Stimulated activated naive CD8-positive, alpha-beta T cell treated with anti-CD3 and anti-CD28 coated beads, Interleukin-15, Interleukin-2, amounts not matched to agents 100 ng/mL and 50 ng/mL, for 24 hours (primary cell): ENCODE data around the gene C20orf141.
"Not testable (repeated sequence)": the region's sequence is repeated elsewhere in the genome, so short reads cannot be mapped to it uniquely, and the experiment has no call there.

Experiments
- H3K27ac Mint-ChIP-seq: one replicate; pipeline ENCODE4 v1.8.0; 2021; ENCODE audit warnings: mild to moderate bottlenecking, mixed read lengths
- H3K27me3 Mint-ChIP-seq: one replicate; pipeline ENCODE4 v1.8.0; 2021; ENCODE audit warnings: mixed read lengths
- H3K36me3 Mint-ChIP-seq: one replicate; pipeline ENCODE4 v1.8.0; 2021; ENCODE audit warnings: low read depth, mixed read lengths
- H3K4me1 Mint-ChIP-seq: one replicate; pipeline ENCODE4 v1.8.0; 2021; ENCODE audit warnings: low read depth, mixed read lengths
- H3K4me3 Mint-ChIP-seq: one replicate; pipeline ENCODE4 v1.8.0; 2021; ENCODE audit warnings: mild to moderate bottlenecking, mixed read lengths
- H3K9me3 Mint-ChIP-seq: one replicate; pipeline ENCODE4 v1.8.0; 2021; ENCODE audit warnings: mixed read lengths

The C20orf141 gene

GRCh38 chr20:2825761-2826160 is 11.0 kb downstream of the C20orf141 start:
- Mint-ChIP-seq H3K27me3 (peaks cover 25% of the 10 kb centered on the region), H3K36me3 (no peaks in the 10 kb centered on the region), H3K4me1 (peaks cover 22% of the 10 kb centered on the region), H3K9me3 (no peaks in the 10 kb centered on the region), H3K27ac (peak overlapping the region; percentile 31), H3K4me3 (no peak overlapping the region)

- Mint-ChIP-seq H3K4me1 (peaks cover 20% of the 10 kb centered on the region), H3K4me3 (no peak overlapping the region), H3K27me3 (peaks cover 22% of the 10 kb centered on the region), H3K27ac (no peak overlapping the region), H3K9me3 (no peaks in the 10 kb centered on the region), H3K36me3 (no peaks in the 10 kb centered on the region)
Measured at GRCh38 chr20:2826655-2827054, 11.9 kb downstream of the C20orf141 start.

DNA sequence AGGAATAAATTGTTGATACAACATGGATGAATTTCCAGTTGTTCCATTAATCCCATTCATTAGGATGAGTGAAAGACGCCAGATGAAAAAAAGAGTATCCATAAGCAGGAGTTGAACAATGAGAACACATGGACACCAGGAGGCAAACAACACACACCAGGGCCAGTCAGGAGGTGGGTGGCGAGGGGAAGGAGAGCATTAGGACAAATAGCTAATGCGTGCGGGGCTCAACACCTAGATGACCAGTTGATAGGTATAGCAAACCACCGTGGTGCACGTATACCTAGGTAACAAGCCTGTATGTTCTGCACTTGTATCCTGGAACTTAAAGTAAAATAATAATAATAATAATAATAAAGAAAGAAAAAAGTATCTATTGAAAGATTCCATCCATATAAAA is 14.6 kb downstream of the C20orf141 start:
- H3K36me3 Mint-ChIP-seq: peaks cover 3% of the 10 kb centered on the region
- no peak overlapping the region for H3K27ac Mint-ChIP-seq
- peaks cover 21% of the 10 kb centered on the region for H3K4me1 Mint-ChIP-seq
- no peaks in the 10 kb centered on the region for H3K9me3 Mint-ChIP-seq
- H3K4me3 Mint-ChIP-seq: no peak overlapping the region
- peaks cover 19% of the 10 kb centered on the region for H3K27me3 Mint-ChIP-seq

- H3K36me3 Mint-ChIP-seq: peaks cover 14% of the 10 kb centered on the region
- peaks cover 13% of the 10 kb centered on the region for H3K4me1 Mint-ChIP-seq
- not testable (repeated sequence) for H3K27ac Mint-ChIP-seq, H3K9me3 Mint-ChIP-seq, H3K4me3 Mint-ChIP-seq
- H3K27me3 Mint-ChIP-seq: peaks cover 16% of the 10 kb centered on the region
Measured at GRCh38 chr20:2831206-2831605, 16.4 kb downstream of the C20orf141 start.

GRCh38 chr20:2833761-2834160 is 19.0 kb downstream of the C20orf141 start:
- no peak overlapping the region for H3K4me3 Mint-ChIP-seq
- peaks cover 11% of the 10 kb centered on the region for H3K4me1 Mint-ChIP-seq
- peaks cover 18% of the 10 kb centered on the region for H3K36me3 Mint-ChIP-seq
- no peak overlapping the region for H3K27ac Mint-ChIP-seq
- H3K9me3 Mint-ChIP-seq: no peaks in the 10 kb centered on the region
- H3K27me3 Mint-ChIP-seq: peaks cover 4% of the 10 kb centered on the region

- H3K36me3 Mint-ChIP-seq: peaks cover 22% of the 10 kb centered on the region
- H3K9me3 Mint-ChIP-seq: peaks cover 3% of the 10 kb centered on the region
- no peaks in the 10 kb centered on the region for H3K27me3 Mint-ChIP-seq
- no peak overlapping the region for H3K4me3 Mint-ChIP-seq
- H3K4me1 Mint-ChIP-seq: peaks cover 17% of the 10 kb centered on the region
- H3K27ac Mint-ChIP-seq: no peak overlapping the region
Measured at GRCh38 chr20:2834401-2835110, 19.8 kb downstream of the C20orf141 start.

GRCh38 chr20:2835331-2835796 is 20.6 kb downstream of the C20orf141 start:
- peaks cover 20% of the 10 kb centered on the region for H3K4me1 Mint-ChIP-seq
- H3K9me3 Mint-ChIP-seq: peaks cover 3% of the 10 kb centered on the region
- peaks cover 23% of the 10 kb centered on the region for H3K36me3 Mint-ChIP-seq
- no peaks in the 10 kb centered on the region for H3K27me3 Mint-ChIP-seq
- H3K4me3 Mint-ChIP-seq: no peak overlapping the region
- H3K27ac Mint-ChIP-seq: no peak overlapping the region

GRCh38 chr20:2836035-2836434 is 21.2 kb downstream of the C20orf141 start:
- Mint-ChIP-seq H3K36me3 (peaks cover 23% of the 10 kb centered on the region), H3K27me3 (no peaks in the 10 kb centered on the region), H3K4me3 (no peak overlapping the region), H3K27ac (no peak overlapping the region), H3K9me3 (peaks cover 3% of the 10 kb centered on the region), H3K4me1 (peaks cover 20% of the 10 kb centered on the region)

DNA sequence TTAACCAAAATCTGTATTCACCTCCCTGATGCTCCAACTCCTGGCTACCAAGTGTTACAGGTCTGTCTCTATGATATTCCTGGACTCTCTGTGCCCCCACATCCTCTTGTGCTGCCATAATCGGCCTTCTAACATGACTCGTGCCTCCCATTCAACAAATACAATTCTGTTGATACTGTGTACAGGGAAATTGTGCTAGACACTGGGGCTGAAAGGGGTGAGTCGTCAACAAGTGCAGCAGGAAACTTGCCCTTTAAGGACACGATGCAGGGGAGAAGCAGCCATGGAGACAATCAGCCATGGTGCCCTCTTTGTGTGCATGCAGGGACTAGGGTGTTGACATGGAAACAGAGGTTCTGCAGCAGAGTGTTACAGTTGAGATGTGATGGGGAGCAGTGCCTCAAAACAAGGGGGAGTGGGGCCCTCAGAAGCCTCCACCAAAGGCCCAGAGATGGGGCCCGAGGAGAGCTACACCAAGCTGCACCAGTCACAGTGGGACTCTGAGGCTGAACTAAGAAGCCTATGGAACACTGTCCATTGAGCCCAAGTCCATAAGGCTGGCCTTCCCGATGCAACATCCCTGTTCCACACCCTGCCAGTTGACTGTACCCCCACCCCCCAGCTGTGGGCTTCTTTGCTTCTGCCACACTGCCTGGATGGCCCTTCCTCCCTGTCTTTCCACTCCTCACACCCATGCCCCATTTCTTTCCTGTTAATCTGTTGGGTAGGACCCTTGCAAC is 22.6 kb downstream of the C20orf141 start:
- no peaks in the 10 kb centered on the region for H3K27me3 Mint-ChIP-seq
- peaks cover 19% of the 10 kb centered on the region for H3K4me1 Mint-ChIP-seq
- no peak overlapping the region for H3K4me3 Mint-ChIP-seq
- H3K9me3 Mint-ChIP-seq: peaks cover 3% of the 10 kb centered on the region
- H3K27ac Mint-ChIP-seq: no peak overlapping the region
- H3K36me3 Mint-ChIP-seq: peaks cover 23% of the 10 kb centered on the region

GRCh38 chr20:2838170-2838797 is 23.5 kb downstream of the C20orf141 start:
- H3K27ac Mint-ChIP-seq: no peak overlapping the region
- peaks cover 23% of the 10 kb centered on the region for H3K36me3 Mint-ChIP-seq
- no peak overlapping the region for H3K4me3 Mint-ChIP-seq
- H3K4me1 Mint-ChIP-seq: peaks cover 23% of the 10 kb centered on the region
- H3K9me3 Mint-ChIP-seq: peaks cover 3% of the 10 kb centered on the region
- H3K27me3 Mint-ChIP-seq: no peaks in the 10 kb centered on the region

GRCh38 chr20:2838847-2839671 is 24.3 kb downstream of the C20orf141 start:
- Mint-ChIP-seq H3K9me3 (peaks cover 3% of the 10 kb centered on the region), H3K4me3 (peak overlapping the region; percentile 88), H3K4me1 (peaks cover 31% of the 10 kb centered on the region), H3K36me3 (peaks cover 31% of the 10 kb centered on the region), H3K27ac (peak overlapping the region; percentile 98), H3K27me3 (no peaks in the 10 kb centered on the region)

GRCh38 chr20:2839732-2840137 is 24.9 kb downstream of the C20orf141 start:
- H3K4me1 Mint-ChIP-seq: peaks cover 37% of the 10 kb centered on the region
- peak overlapping the region; percentile 88 for H3K4me3 Mint-ChIP-seq
- H3K9me3 Mint-ChIP-seq: peaks cover 3% of the 10 kb centered on the region
- H3K36me3 Mint-ChIP-seq: peaks cover 31% of the 10 kb centered on the region
- H3K27me3 Mint-ChIP-seq: no peaks in the 10 kb centered on the region
- peak overlapping the region; percentile 98 for H3K27ac Mint-ChIP-seq

DNA sequence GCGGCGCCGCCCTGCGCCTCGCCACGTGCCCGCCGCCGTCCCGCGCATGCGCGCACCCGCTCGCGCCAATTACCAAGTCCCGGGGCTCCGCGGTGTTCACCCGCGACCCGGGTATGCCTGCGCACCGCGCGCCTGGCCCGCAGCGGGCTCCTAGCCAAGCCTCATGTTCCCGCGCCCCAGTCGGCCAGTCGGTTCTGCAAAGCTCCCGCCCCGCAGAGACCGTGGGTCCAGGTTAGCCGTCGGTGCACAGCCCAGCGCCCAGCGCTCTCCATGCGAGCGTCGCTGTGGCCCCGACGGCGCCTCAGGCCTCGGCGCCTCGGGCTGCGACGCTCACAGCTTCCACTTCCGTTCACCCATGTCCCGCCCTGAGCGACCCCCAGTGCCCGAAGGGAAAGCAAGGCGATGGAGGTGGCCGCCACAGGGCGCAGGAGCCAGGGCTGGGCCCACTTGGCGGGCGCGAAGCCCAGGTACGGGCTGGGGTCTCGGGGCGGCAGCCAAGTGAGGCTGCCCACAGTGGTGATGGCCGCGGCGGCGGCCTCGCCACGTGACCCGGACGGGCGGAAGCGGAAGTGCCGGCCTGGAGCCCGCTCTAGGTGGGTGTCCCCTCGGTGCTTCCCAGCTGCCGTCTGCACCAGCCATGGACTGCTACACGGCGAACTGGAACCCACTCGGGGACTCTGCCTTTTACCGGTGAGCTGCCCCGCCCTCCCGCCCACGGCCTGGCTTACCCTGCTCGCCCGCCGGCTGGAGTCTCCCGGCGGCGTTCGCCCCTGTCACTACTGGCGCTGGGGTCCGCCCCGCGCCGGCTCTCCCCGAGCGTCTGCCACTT is 25.6 kb downstream of the C20orf141 start, which contains the start of the genes PCED1A and VPS16:
TSS of gene PCED1A (minus strand) at position 518 of the 829 bp plus-strand sequence. CDS start 743 bp downstream, outside the sequence.
TSS of gene VPS16 (plus strand) at position 608 of the 829 bp plus-strand sequence. CDS start at position 638, 30 bp downstream.
- Mint-ChIP-seq H3K9me3 (peaks cover 3% of the 10 kb centered on the region), H3K4me3 (peak within 1 kb of the TSS; percentile 88), H3K36me3 (peaks cover 29% of the 10 kb centered on the region), H3K4me1 (peaks cover 43% of the 10 kb centered on the region), H3K27ac (peak within 1 kb of the TSS; percentile 98), H3K27me3 (no peaks in the 10 kb centered on the region)
